ENCODE measurements around the gene UROC1. TPM values are rescaled to one million over a fixed set of nuclear protein-coding genes. Genes with fewer than 3 reads are reported as not detected.
"Not testable (repeated sequence)": the region's sequence is repeated elsewhere in the genome, so short reads cannot be mapped to it uniquely, and the experiment has no call there.

UROC1 gene
- polyA plus RNA-seq, 4 donors, result 0.07 to 0.14 (median 0.10) TPM

DNA sequence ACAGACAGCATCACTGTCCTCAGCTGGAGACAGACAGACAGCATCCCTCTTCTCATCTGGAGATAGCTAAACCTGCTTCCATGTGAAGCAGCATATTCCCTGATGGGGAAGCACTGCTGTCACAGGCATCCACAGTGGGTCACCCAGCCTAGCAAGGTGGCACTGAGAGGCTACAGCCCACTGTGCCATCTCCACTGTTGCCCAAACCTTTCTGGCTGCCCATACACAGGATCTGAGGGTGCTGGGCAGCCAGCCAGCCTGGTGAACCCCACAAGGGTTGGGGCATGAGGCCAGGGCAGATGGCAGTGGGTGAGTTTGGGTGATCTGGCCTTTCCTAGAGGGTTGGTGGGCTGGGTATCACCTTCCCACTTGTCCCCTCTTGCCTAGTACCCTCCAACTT, 18.1 kb upstream of the UROC1 start:
- no peak for DNase-seq (ENCODE audit: low read depth in 4 of 4, low spot score in 3 of 4)

DNA sequence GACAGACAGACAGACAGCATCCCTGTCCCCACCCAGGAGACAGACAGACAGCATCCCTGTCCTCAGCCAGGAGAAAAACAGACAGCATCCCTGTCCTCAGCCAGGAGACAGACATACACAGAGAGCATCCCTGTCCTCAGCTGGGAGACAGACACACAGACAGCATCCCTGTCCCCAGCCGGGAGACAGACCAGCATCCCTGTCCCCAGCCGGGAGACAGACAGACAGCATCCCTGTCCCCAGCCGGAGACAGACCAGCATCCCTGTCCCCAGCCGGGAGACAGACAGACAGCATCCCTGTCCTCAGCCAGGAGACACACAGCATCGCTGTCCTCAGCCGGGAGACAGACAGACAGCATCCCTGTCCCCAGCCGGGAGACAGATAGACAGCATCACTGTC, 17.1 kb upstream of the UROC1 start:
- not testable (repeated sequence) for DNase-seq (ENCODE audit: low read depth in 4 of 4, low spot score in 3 of 4)

DNA sequence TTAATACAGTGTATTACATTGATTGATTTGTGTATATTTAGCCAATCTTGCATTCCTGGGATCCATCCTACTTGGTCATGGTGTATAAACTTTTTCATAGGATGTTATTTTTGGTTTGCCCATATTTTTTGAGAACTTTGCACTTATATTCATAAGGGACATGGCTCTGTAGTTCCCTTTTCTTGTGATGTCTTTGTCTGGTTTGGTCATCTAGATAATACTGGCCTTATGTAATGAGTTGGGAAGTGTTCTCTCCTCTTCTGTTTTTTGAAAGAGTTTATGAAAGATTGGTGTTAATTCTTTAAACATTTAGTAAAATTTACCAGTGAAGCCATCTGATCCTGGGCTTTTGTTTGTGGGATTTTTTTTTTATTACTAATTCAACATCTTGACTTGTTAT, 15.9 kb upstream of the UROC1 start:
- no peak for DNase-seq (ENCODE audit: low read depth in 4 of 4, low spot score in 3 of 4)

DNA sequence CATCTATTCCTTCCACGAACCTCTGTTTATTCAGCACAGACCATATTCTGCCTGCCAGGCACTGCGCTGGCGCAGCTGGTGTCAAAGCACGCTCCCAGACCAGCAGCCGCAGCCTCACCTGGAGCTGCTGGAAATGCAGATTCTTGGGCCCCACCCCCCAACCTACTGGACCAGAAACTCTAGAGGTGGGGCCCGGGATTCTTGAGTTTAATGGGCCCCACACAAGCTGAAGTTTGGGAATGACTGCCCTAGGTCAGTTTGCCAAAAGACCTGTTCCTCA, 13.4 kb upstream of the UROC1 start:
- no peak for DNase-seq (ENCODE audit: low read depth in 4 of 4, low spot score in 3 of 4)

DNA sequence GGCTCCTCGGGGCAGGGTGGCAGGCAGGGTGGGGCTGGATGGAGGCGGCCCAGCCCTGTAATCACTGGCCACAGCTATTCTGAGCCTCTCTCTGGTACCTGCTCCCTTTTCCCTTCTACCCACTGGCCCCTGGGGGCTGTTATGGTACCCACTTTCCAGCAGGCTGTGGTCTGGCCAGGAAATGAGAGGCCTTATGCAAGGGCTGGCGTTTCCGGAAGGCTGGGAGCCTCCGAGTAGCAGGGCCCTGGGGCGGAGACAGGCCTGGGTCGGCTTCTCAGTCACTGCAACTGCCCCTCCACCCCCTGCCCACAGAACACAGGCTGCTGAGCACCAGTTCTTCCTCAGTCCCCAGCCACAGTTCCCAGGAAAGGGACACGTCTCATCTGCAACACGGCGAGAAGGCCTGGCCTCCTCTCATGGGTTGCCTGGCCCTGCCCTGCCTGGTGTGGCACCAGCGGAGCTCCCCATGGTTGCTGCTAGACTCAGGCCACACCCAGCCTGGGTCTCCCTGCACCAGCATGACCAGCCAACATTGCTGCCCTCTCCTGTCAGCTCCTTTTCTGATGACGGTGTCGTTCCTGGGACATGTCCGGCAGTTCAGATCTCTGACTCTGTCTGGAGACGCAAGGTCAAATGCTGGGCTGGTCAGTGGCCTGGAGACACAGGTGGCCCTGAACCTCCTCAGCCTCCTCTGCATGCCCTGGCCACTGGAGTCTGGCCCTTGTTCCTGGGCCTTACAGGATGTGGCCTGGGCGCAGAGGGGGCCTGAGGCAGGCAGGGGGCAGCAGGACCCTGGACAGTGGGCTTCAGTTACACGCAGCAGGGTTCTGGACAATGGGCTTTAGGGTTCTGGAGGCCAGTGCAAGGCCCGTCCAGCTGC, 12.8 kb upstream of the UROC1 start:
- DNase-seq (ENCODE audit: low read depth in 4 of 4, low spot score in 3 of 4), result no peak

DNA sequence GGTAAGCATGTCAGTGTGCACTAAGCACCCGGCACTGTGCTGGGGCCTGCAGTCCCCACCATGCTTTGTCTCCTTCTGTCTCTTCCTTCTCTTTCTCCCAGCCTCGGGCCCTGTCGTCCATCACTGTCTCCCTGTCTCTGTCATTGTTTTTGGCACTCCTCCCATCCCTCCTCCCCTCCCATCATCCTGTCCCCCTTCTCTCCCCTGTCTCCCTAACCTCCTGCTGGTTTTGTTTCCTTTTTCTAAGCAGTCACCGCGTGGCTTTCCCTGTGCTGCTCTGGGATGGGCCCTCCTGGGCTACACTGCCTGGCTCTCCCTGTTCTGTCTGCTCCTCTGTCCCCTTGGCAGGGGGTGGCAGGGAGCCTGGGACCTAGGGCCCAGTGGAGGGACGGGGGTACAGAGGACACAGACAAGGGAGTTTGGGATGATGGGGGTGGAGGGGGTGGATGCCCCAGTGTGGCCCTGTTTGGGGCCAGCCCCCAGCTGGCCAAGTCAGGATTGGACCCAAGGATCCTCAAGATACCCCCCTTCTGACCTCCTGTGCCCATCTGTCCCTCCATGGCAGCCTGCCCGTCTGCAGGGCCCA, 12.1 kb upstream of the UROC1 start:
- DNase-seq (ENCODE audit: low read depth in 4 of 4, low spot score in 3 of 4), result no peak

DNA sequence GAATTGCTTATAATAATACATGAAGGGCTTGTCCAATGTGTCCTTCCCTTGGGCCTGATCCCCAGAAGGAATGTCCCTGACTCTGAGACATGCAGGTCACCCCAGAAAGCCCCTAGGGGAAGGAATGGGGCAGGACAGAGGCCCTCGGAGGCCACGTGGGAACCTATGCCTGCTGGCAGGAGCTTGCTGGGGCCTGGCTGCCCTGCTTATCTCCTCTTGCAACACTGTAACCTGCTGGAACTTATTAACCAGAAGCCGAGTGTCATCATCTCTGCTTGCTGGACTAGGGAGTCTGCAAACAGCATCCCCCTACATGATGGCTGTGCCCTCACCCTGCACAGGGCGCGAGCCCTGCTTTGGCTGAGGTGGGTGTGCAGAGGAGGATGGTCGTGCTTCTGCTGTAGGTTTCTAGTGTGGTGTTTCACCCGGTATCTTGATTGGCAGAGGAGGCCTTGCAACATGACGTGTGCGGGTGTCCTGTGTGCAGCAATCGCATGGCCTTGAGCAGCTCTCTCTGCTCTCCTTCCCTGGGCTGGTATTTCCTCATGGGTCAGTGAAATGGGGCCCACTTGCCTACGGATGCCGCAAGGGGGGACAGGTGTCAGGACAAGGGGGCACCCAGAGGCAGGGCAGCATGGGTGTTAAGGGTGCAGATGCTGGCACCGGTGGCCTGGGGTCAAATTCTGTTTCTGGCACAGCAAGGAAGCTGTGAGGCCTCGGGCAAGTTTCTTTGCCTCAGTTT, 11.4 kb upstream of the UROC1 start:
- peak in 2 of 4 donors; percentile 5 to 36 for DNase-seq (ENCODE audit: low read depth in 4 of 4, low spot score in 3 of 4)

DNA sequence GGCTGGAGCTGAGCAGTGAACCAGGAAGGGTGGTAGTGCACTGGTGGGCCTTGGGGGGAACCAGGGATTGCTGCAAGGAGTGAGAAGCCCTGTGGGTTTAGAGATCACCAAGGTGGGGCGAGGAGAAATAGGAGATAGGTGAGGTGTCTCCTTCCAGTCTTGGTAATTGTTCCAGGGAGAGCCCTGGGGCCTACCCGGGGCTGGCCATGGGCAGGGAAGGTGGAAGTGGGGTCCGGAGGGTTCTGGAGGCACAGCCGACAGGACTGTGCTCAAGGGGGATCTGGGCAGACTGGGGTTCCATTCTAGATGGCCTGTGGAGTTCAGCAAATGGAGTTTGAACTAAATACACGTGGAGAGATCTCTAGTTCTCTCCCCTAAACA, 10.8 kb upstream of the UROC1 start:
- DNase-seq (ENCODE audit: low read depth in 4 of 4, low spot score in 3 of 4), result no peak

DNA sequence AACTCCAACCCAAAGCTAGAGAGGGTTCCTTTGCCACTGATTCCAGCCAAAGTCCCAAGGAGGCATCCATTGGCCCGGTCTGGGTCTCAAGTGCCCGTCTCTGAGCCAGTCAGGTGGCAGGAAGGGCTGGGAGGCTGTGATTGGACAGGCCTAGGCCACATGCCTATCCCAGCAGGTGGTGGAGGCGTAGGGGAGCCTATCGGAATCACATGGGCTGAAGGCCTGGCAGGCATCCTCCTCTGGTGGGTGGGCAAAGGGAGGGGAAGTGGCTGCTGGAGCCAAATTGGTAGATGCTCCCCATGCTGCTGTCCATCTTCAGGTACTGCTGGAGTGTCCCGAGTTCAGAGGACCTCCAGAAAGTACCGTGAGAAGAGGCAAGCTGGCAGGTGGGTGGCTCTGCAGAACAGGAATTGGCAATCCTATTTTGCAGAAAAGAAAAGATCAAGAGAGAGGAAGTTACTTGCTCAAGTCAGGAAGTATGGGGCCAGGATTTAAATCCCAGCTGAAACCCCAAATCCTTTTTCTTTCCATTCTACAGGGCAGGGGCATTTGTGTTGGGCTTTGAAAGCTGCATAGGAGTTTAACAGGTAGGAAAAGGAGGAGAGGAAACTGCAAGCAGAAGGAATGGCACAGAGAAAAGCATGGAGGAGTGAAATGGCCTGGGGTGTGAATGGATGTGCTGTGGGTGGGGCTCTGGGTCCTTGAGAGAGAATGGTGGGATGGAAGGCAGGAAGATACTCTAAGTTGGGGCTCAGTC, 10.1 kb upstream of the UROC1 start:
- no peak for DNase-seq (ENCODE audit: low read depth in 4 of 4, low spot score in 3 of 4)

DNA sequence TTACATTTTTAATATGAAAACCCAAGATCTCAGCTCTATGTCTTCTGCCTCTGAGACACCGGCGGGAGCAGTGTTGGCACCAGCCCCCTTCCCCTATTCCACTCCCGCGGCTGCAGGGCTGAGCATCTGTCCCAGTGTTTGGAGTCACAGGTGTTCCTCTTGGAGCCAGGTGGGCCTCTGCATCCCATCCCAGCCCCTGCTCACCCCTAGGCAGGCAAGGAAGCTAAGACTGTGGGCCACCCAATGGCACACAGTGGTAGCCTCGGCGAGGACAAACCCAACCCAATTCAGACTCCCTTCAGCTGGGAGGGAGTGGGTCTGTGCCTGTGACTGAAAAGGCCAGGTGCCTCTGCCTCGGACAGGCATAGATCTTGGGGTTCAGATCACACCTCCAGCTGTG, 9.4 kb upstream of the UROC1 start:
- no peak for DNase-seq (ENCODE audit: low read depth in 4 of 4, low spot score in 3 of 4)

DNA sequence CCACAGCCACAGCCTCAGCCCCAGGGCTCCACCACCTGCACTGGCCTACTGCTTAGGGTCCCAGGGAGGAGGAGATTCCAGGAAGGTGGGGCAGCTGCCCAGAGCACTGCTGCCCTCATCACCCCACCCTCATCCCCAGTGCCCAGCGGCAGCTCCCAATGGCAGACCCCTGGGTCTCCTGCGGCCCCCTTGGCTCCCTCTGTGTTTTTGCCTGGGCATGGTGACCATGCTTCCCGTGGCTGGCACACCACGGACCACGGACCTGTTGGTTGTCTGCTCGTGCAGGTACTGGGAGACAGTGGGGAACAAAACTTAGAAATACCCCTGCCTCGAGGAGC, 9.1 kb upstream of the UROC1 start:
- no peak for DNase-seq (ENCODE audit: low read depth in 4 of 4, low spot score in 3 of 4)

DNA sequence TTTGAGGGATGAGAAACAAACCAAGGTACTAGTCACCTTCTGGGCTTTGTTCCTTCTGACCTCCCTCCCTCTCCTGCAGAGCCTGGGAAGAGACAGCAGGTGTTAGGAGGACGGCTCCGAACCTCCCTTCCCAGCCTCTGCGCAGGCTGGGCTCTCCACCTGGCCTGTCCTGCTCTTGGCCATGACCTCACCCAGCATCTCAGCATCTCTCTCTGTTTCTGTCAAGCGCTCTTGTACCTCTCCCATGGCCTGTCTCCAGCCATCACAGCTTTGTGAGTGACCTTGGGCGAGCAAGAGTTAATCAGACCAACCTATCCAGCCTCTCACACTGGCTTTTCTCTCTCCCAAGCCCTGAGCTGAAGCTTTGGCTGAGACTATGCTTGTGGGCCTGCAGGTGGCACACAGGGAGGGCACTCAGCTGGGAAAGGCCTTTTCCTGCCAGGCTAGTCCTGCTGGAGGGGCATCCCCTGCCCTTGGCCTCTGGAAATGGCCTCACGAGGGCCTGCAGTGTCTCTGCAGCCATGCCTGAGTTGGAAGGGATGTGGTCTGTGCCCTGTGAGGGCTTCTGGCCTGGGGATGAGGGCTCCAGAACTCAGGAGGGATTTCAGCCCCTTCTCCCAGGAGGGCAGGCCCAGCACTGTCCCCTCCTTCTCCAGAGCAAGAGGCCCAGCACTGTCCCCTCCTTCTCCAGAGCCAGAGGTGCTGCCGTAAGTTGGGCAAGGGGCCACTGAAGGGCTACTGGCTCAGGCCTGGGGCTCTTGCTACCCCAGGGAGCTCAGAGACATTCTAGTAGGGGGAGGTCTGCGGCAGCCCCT, 8.5 kb upstream of the UROC1 start:
- no peak for DNase-seq (ENCODE audit: low read depth in 4 of 4, low spot score in 3 of 4)

DNA sequence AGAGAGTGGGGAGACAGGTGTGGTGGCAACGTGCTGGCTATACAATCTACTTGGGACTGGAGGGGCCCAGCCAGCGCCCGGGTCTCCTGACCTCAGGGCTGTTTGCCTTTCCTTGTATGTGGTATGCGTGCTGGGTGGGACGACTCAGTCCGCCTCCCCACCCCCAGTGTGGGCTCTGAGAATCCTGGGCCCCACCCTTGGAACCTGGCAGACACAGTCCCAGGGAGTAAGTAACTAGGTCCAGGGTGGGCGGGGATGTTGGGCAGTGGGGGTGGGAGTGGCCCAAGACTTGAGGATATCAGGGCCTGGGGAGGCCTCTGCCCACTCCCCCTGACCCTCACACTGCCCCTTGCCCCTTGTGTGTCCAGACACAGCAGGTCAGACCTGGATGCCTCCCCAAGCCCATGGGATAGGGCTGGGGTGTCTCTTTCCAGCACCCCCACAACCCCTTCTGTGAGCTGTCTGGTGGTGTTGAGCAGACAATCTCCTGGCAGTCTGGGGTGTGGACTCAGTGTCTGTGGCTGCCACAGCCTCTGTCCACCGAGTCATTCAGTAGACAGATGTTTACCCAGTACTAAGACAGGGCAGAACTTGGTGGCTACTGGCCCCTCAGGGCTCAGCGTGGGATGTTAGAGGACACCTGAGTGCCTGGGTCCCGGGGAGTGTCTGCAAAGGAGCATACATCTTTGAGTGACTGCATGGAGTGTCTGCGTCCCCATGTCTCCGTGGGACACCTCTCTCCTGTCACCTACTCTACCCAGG, 7.7 kb upstream of the UROC1 start:
- DNase-seq (ENCODE audit: low read depth in 4 of 4, low spot score in 3 of 4), result no peak

DNA sequence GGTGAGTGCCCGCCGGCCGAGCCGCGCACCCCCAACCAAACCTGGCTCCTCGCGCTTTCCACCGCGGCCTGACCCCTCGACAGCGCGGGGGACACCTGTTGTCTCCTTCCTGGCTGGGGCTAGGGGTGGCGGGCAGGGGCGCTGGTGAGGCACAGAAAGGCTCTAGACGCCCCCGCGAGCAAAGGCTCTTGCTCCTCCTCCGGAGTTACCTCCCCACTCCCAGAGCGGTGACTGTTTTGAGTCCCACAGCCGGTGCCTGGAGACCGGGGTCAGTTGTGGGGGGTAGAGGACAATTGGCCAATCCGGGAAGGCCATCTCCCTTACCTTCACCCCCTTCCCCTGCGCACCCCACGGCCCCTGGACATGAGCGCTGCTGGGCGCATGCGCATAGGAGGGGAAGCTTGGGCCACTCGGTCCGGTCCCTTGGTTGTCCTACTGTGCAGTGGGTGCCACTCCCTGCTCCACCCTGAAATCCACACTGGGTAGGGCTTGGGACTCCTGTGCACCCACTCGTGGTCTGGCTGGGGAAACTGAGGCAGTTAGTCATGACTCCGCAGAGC, 6.9 kb upstream of the UROC1 start:
- DNase-seq (ENCODE audit: low read depth in 4 of 4, low spot score in 3 of 4), result no peak

DNA sequence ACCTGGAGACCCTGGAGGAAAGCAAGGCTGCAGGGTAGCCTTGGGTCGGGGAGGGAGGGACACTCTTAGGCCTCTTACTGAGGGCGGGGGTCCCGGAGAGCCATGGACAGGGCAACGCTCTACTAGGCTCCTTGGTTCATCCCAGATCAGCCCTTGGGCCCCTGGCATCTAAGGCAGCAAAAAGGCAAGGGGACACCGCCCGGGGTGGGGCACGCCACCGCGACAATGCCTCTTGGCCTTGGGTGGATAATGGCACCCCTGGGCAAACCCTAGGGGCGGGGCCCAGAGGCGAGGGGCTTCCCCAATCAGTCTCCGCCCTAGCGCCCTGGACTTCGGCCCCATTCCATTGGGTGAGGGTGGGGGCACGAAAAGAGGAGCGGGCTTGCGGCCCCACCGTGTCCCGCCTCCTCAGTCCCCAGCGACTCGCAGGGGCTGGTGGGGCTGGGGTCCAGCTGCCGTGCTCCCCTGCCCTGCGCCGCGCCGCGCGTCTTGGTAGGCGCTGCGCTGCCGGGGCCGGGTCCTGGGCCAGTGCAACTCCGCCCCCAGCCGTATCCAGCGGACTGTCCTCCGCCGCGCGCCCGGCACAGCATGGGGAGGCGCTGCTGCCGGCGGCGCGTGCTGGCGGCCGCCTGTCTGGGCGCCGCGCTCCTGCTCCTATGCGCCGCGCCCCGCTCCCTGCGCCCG, 6.3 kb upstream of the UROC1 start, which contains the start of gene CHST13:
TSS of gene CHST13 (plus strand) at position 411 of the 684 bp plus-strand sequence. CDS start at position 589, 178 bp downstream.
- peak in 3 of 4 donors; percentile 20 to 33 (median 28) for DNase-seq (ENCODE audit: low read depth in 4 of 4, low spot score in 3 of 4)

DNA sequence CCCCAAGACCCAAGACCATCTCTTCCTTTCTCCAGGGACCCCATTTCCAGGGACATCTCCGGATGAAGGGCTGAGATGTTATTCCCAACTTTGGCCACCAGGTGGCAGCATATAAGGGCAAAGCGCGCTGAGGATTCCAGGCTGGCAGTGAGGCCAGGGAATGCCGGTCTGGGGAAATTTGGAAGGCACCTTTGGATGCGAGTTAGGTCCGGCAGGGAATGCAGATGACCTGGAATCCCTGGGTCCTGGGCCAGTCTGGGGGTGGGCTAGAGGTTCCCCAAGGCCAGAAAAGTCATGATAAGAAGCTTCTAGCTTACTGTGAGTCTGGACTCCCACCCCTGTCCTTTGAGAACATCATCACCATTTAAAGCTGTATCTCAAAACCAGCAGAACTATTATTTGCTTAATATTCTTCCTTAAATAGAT, 4.8 kb upstream of the UROC1 start:
- DNase-seq (ENCODE audit: low read depth in 4 of 4, low spot score in 3 of 4), result peak; percentile 28 to 57 (median 45)

DNA sequence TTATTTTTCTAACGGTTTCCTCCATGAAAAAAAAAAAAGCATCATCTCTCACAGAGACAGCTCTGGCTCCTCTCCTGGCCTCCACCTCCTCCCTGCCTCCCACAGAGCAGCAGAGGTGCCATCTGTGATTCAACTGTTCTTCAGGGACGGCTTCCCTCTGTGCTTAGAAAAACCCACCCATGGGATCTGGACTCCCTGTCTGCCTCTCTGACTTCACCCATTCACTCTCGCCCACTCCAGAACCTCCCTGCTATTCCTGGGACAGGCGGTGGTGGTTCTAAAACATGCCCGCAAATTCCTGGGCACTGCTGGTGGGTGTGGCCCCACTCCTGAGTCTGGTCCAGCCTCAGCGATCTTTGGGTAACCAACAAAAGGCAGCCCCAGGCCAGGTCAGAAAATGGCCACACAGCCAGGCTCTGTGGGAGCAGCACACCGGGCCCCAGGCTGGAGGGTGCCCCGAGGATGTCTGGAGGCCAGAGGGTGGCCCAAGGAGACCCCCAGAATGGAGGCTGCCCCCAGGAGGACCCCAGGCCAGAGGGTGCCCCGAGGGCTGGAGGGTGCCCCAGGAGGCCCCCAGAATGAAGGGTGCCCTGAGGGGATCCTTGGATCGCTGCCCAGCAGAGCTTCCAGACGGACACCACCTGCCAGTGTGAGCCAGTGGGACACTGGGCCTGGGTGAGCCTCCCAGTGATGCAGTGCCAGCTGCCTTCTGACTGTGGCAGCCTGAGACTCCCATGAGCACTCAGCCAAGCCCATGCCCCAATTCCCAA, 3.7 kb upstream of the UROC1 start:
- DNase-seq (ENCODE audit: low read depth in 4 of 4, low spot score in 3 of 4), result no peak
